ENCODE measurements around the gene SBF1.

DNA sequence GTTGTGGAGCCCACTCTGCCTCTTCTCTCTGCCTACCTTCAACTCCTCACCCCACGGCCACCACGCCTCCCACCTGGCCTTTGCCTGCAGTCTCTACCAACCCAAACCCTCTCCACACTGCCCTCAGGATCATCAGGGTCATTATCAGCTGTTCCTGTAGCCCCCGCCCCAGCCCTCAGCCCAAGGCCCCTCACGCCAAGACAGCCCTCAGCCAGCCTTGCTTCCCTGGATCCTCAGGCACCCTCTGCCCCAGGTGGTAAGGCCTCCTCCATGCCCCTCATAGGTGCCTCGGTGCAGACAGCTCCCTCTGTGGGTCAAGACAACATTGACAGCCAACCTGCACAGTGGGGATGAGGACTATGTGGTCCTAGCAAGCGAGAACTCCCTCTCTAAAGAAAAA, 1.7 kb downstream of the SBF1 start:
- TF ChIP-seq, protein P1, sequence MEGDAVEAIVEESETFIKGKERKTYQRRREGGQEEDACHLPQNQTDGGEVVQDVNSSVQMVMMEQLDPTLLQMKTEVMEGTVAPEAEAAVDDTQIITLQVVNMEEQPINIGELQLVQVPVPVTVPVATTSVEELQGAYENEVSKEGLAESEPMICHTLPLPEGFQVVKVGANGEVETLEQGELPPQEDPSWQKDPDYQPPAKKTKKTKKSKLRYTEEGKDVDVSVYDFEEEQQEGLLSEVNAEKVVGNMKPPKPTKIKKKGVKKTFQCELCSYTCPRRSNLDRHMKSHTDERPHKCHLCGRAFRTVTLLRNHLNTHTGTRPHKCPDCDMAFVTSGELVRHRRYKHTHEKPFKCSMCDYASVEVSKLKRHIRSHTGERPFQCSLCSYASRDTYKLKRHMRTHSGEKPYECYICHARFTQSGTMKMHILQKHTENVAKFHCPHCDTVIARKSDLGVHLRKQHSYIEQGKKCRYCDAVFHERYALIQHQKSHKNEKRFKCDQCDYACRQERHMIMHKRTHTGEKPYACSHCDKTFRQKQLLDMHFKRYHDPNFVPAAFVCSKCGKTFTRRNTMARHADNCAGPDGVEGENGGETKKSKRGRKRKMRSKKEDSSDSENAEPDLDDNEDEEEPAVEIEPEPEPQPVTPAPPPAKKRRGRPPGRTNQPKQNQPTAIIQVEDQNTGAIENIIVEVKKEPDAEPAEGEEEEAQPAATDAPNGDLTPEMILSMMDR (IDR thresholded peaks at IDR 0.05), result peak in 2 of 12 donors; percentile 7 to 17
- no peak for TF ChIP-seq POLR2A (IDR thresholded peaks at IDR 0.05)

All from heart left ventricle (tissue), 13 donors.